A549 treated with CORT108297 at 1 μM for 4 hours (cell line): ENCODE results near the gene NCBP2. TPM values are rescaled to one million over a fixed set of nuclear protein-coding genes. Genes with fewer than 3 reads are reported as not detected.

ENCODE experiments used
- total RNA-seq: library from RNA; stranded (reverse); fragments of 200-300 nt; extraction: Qiagen RNA extraction; gene quantifications from 5 replicates; pipeline ENCODE4 v1.2.3, GENCODE V29; 2022

Gene NCBP2
- total RNA-seq = 44.5 to 53.4 TPM (median 45.6 TPM) in 5 replicates

DNA sequence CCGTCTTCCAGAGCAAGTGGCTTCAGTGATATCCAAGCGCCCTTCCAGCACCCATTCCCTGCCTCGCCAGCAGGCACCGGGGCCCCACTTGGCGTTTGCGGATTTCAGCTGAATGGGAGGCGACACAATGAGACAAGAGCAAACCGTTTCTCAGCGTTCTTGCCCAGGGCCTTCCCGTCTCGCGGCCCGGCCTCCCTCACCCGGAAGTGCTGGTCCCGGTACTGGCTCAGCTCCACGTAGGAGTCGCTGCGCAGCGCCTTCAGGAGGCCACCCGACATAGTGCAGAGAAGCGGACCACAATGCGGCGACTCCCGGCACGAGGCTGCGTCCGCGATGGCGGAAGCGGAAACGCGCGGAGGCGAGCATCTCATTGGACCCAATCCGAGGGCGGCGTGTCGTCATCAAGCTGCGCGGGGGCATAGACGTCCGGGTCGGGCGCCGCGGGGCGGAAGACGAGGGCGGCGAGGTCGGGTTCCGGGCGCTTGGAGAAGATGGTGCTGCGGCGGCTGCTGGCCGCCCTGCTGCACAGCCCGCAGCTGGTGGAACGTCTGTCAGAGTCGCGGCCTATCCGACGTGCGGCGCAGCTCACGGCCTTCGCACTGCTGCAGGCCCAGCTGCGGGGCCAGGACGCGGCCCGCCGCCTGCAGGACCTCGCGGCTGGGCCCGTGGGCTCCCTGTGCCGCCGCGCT, at the start of gene NCBP2:
TSS of gene NCBP2 (minus strand) at position 303 of the 689 bp plus-strand sequence. CDS start at position 278, 25 bp downstream.

DNA sequence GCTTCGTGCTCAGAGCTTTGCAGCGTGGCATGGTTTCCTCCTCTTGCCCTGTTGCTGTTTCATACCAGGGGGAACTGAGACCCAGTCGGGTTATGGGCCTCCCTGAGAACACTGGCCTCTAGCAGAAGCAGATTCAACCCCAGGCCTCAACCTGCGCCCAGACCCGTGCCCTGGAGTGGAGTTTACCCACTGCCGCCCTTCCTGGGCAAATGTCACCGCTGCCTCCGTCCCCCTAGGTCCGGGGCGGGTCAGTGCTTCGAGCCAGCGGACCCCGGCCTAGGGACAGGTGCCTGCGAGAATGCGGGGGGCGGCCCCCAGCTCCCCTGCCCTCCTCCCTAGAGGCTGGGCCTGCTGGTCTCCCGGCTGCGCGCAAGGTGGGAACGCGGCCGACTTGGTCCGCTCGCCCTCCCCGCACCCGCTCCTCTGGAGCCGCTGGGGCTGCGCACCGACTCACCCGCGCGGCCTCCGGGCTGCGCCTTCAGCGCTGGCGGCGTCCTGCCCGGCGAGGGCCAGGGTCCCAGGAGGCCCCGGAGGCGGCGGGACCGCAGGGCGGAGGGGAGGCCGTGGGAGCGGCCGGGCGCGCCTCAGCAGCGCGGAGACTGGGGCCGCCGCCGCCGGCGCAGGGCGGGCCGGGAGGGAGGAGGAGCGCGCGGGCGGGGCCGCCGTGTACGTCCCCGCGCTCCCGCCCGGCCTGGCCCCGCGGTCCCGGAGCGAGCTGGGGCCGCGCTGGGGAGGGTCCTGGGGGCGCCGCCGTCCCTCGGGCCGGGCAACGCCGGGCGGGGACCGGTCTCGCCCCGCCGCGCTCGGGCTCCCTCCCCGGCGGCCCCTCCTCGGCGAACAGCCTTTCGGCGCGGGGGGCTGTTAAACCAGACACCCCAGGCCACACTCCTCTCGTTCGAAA, 26.2 kb upstream of the NCBP2 start, which contains the start of gene PIGZ:
TSS of gene PIGZ (minus strand) at position 601 of the 901 bp plus-strand sequence. CDS start 16,802 bp downstream, outside the sequence.

Other genes starting within 250 kb of the NCBP2 start
- gene CEP19, start 230.3 kb downstream of the NCBP2 start, total RNA-seq = 2.7 to 3.4 TPM (median 2.9 TPM) in 5 replicates
- gene PIGX, start 230.2 kb downstream of the NCBP2 start, total RNA-seq = 27.1 to 33.4 TPM (median 30.6 TPM) in 5 replicates
- 29.7 to 56.8 TPM (median 36.6 TPM) in 5 replicates for gene PAK2, start 202.7 kb downstream of the NCBP2 start, total RNA-seq
- gene SENP5, start 74.6 kb downstream of the NCBP2 start, total RNA-seq = 5.4 to 7.5 TPM (median 6.8 TPM) in 5 replicates
- gene PIGZ, start 26.3 kb upstream of the NCBP2 start, total RNA-seq = 1.1 to 1.8 TPM (median 1.6 TPM) in 5 replicates
- gene MELTF, start 87.3 kb upstream of the NCBP2 start, total RNA-seq = 43.3 to 71.8 TPM (median 62.8 TPM) in 5 replicates